Gastrocnemius medialis (tissue), 4 donors: ENCODE measurements around the gene CST7. TPM values are rescaled to one million over a fixed set of nuclear protein-coding genes. Genes with fewer than 3 reads are reported as not detected.

Source experiments
- ATAC-seq, 2 donors: fragments of 150-250 bp; one replicate each; pipeline ENCODE4 v1.9.1; 2016
- DNase-seq, 2 donors: peaks; one replicate each; pipeline ENCODE4 v3.0.0-alpha.2; 2019
- H3K27ac ChIP-seq, 4 donors: fragments of 200-600 bp; sonication (generic); 1 replicate in 1 of 4; 2 replicates in 3 of 4; pipeline ENCODE4 v1.5.1; 2016 to 2018; ENCODE audit warnings: mild to moderate bottlenecking in 2 of 4, moderate library complexity in 1 of 4
- H3K27me3 ChIP-seq, 3 donors: fragments of 200-600 bp; sonication (generic) in 2 of 3; 1 replicate in 1 of 3; 2 replicates in 2 of 3; pipeline versions ENCODE4 v1.5.1 to v1.6.0; 2016 to 2019; ENCODE audit warnings: mild to moderate bottlenecking in 1 of 3, moderate library complexity in 1 of 3
- H3K36me3 ChIP-seq, 2 donors: fragments of 200-600 bp; sonication (generic) in 1 of 2; one replicate each; pipeline ENCODE4 v1.5.1; 2017 to 2018
- H3K4me1 ChIP-seq, 2 donors: fragments of 200-600 bp; sonication (generic) in 1 of 2; one replicate each; pipeline ENCODE4 v1.5.1; 2016 to 2017; ENCODE audit warnings: mild to moderate bottlenecking in 2 of 2
- H3K4me3 ChIP-seq, 4 donors: fragments of 200-600 bp; sonication (generic) in 3 of 4; 1 replicate in 1 of 4; 2 replicates in 3 of 4; pipeline ENCODE4 v1.5.1; 2016 to 2019; ENCODE audit warnings: mild to moderate bottlenecking in 2 of 4
- H3K9me3 ChIP-seq, 3 donors: fragments of 200-600 bp; sonication (generic) in 2 of 3; 1 replicate in 1 of 3; 2 replicates in 2 of 3; pipeline ENCODE4 v1.5.1; 2016 to 2019
- CTCF ChIP-seq, 5 experiments: fragments of 450-650 bp in 3 of 5; fragments of 200-600 bp in 2 of 5; sonication (generic) in 2 of 5; IDR thresholded peaks in 4 of 5; conservative IDR thresholded peaks in 1 of 5; 1 replicate in 4 of 5; 2 replicates in 1 of 5; pipeline ENCODE4 v1.5.1; 2016 to 2019; ENCODE audit warnings: antibody characterized with exemption in 5 of 5, mild to moderate bottlenecking in 3 of 5, moderate library complexity in 3 of 5
- POLR2A ChIP-seq, 2 donors: fragments of 450-650 bp; IDR thresholded peaks; one replicate each; pipeline ENCODE4 v1.6.1; 2017; ENCODE audit warnings: antibody characterized with exemption in 2 of 2, mild to moderate bottlenecking in 2 of 2, moderate library complexity in 2 of 2
- in situ Hi-C, 4 donors: fragments of 200-750 bp; cut with MboI; loops; one replicate each; pipeline versions ENCODE4 v1.15.0 to v1.8.0; 2017; ENCODE audit warnings: low sequenced_read_pairs in 4 of 4
- intact Hi-C: fragments of 100-400 bp; cut with DNase I; formaldehyde crosslinking; loops from one replicate; pipeline ENCODE4 v1.15.1; 2023; ENCODE audit warnings: low total_unique reads
- total RNA-seq, 4 donors: library from RNA; depleted of rRNA; stranded (reverse); fragments of >200 nt; gene quantifications; one replicate each; pipeline versions ENCODE4 v1.1.0 to v1.2.3, GENCODE V29; 2016

Gene CST7
- total RNA-seq, 4 donors from 2014 or later = 0.91 to 1.9 (median 1.0) TPM; not detected in 1

GRCh38 chr20:24913076-24913628 lies 35.9 kb upstream of the CST7 start:
- no peak for TF ChIP-seq POLR2A (IDR thresholded peaks at IDR 0.05)
- no peak for TF ChIP-seq CTCF (IDR thresholded peaks at IDR 0.05 in 4 of 5, conservative IDR thresholded peaks at IDR 0.05 in 1 of 5)
- intact Hi-C loops = no loop called here
- Histone ChIP-seq H3K4me1 (no peaks in the 10 kb centered on the region), H3K9me3 (no peaks in the 10 kb centered on the region), H3K27ac (no peak overlapping the region), H3K4me3 (no peak overlapping the region), H3K36me3 (no peaks in the 10 kb centered on the region), H3K27me3 (no peaks in the 10 kb centered on the region)
- ATAC-seq (no peak), DNase-seq (no peak)
- in situ Hi-C loops = loop anchor here in 3 of 4 donors (10.0 to 25.0 kb wide), 2 partner anchors 751 to 758 kb away; no protein-coding TSS in a partner anchor

- intact Hi-C loops = loop anchor here (5.0 kb wide), 1 partner anchor 752 kb away; no protein-coding TSS in a partner anchor
- H3K4me3 ChIP-seq = no peak overlapping the region
- DNase-seq = no peak
- ATAC-seq = no peak
- no peaks in the 10 kb centered on the region for H3K27me3 ChIP-seq
- in situ Hi-C loops = loop anchor here in 3 of 4 donors (10.0 to 25.0 kb wide), 2 partner anchors 752 to 760 kb away; no protein-coding TSS in a partner anchor
- peaks cover 0 to 7% of the 10 kb centered on the region in 2 donors for H3K4me1 ChIP-seq
- no peaks in the 10 kb centered on the region for H3K9me3 ChIP-seq
- H3K27ac ChIP-seq = no peak overlapping the region
- TF ChIP-seq CTCF (IDR thresholded peaks at IDR 0.05 in 4 of 5, conservative IDR thresholded peaks at IDR 0.05 in 1 of 5) (no peak), POLR2A (IDR thresholded peaks at IDR 0.05) (no peak)
- H3K36me3 ChIP-seq = no peaks in the 10 kb centered on the region
Measured at GRCh38 chr20:24914388-24915241, 34.5 kb upstream of the CST7 start.

- Histone ChIP-seq H3K36me3 (no peaks in the 10 kb centered on the region), H3K27ac (no peak overlapping the region), H3K27me3 (no peaks in the 10 kb centered on the region), H3K4me3 (no peak overlapping the region), H3K9me3 (no peaks in the 10 kb centered on the region), H3K4me1 (peaks cover 0 to 7% of the 10 kb centered on the region in 2 donors)
- TF ChIP-seq POLR2A (IDR thresholded peaks at IDR 0.05) = no peak
- no peak for TF ChIP-seq CTCF (IDR thresholded peaks at IDR 0.05 in 4 of 5, conservative IDR thresholded peaks at IDR 0.05 in 1 of 5)
- intact Hi-C loops = loop anchor here (5.0 kb wide), 1 partner anchor 753 kb away; no protein-coding TSS in a partner anchor
- in situ Hi-C loops = loop anchor here in 3 of 4 donors (10.0 to 25.0 kb wide), 2 partner anchors 753 to 761 kb away; no protein-coding TSS in a partner anchor
- ATAC-seq = no peak
- DNase-seq = no peak
Measured at GRCh38 chr20:24915440-24915839, 33.6 kb upstream of the CST7 start.

- in situ Hi-C loops (loop anchor here in 3 of 4 donors (10.0 to 25.0 kb wide), 2 partner anchors 754 to 761 kb away; no protein-coding TSS in a partner anchor), intact Hi-C loops (loop anchor here (5.0 kb wide), 1 partner anchor 754 kb away; no protein-coding TSS in a partner anchor)
- ATAC-seq = no peak
- no peaks in the 10 kb centered on the region for H3K27me3 ChIP-seq
- H3K36me3 ChIP-seq = no peaks in the 10 kb centered on the region
- no peak overlapping the region for H3K4me3 ChIP-seq
- no peak overlapping the region for H3K27ac ChIP-seq
- DNase-seq = no peak
- TF ChIP-seq POLR2A (IDR thresholded peaks at IDR 0.05) (no peak), CTCF (IDR thresholded peaks at IDR 0.05 in 4 of 5, conservative IDR thresholded peaks at IDR 0.05 in 1 of 5) (no peak)
- no peaks in the 10 kb centered on the region for H3K9me3 ChIP-seq
- H3K4me1 ChIP-seq = peaks cover 0 to 7% of the 10 kb centered on the region in 2 donors
Measured at GRCh38 chr20:24915892-24916291, 33.2 kb upstream of the CST7 start.
